Neural progenitor cell (in vitro differentiated cells): ENCODE data around the gene FZD4. TPM values are rescaled to one million over a fixed set of nuclear protein-coding genes. Genes with fewer than 3 reads are reported as not detected.
A peak's percentile ranks its signal among the peaks of the same experiment; 100 is the strongest.
"Not testable (repeated sequence)": the region's sequence is repeated elsewhere in the genome, so short reads cannot be mapped to it uniquely, and the experiment has no call there.

Experiments used
- DNase-seq: peaks from one replicate; pipeline ENCODE4 v3.0.0-alpha.2; 2016; ENCODE audit warnings: low spot score
- H2AFZ ChIP-seq: fragments of 200-600 bp; sonication (generic); replicated peaks from 2 replicates; pipeline ENCODE4 v1.6.1; 2016; ENCODE audit warnings: antibody characterized with exemption
- H3F3A ChIP-seq: fragments of 200-600 bp; sonication (generic); 2 replicates; pipeline ENCODE4 v1.6.1; 2016; ENCODE audit warnings: antibody characterized with exemption, low read depth
- H3K27ac ChIP-seq: fragments of 200-600 bp; sonication (generic); 2 replicates; pipeline ENCODE4 v1.5.1; 2016; ENCODE audit warnings: mild to moderate bottlenecking
- H3K27me3 ChIP-seq: fragments of 200-600 bp; sonication (generic); 2 replicates; pipeline ENCODE4 v1.6.1; 2016; ENCODE audit warnings: mild to moderate bottlenecking, moderate library complexity
- H3K36me3 ChIP-seq: fragments of 200-600 bp; sonication (generic); 2 replicates; pipeline ENCODE4 v1.5.1; 2016
- H3K4me1 ChIP-seq: fragments of 200-600 bp; sonication (generic); 2 replicates; pipeline ENCODE4 v1.6.1; 2016; ENCODE audit warnings: mixed run types
- H3K4me2 ChIP-seq: fragments of 200-600 bp; sonication (generic); 2 replicates; pipeline ENCODE4 v1.6.1; 2016
- H3K4me3 ChIP-seq: fragments of 200-600 bp; sonication (generic); 2 replicates; pipeline ENCODE4 v1.5.1; 2016
- H3K79me2 ChIP-seq: fragments of 200-600 bp; sonication (generic); 2 replicates; pipeline ENCODE4 v1.6.1; 2016; ENCODE audit warnings: low read depth
- H3K9ac ChIP-seq: fragments of 200-600 bp; sonication (generic); 2 replicates; pipeline ENCODE4 v1.6.1; 2016
- H3K9me3 ChIP-seq: fragments of 200-600 bp; sonication (generic); 2 replicates; pipeline ENCODE4 v1.5.1; 2016; ENCODE audit warnings: low read depth
- H4K20me1 ChIP-seq: fragments of 200-600 bp; sonication (generic); 2 replicates; pipeline ENCODE4 v1.6.1; 2016; ENCODE audit warnings: low read depth
- H3K27ac Mint-ChIP-seq: 3 replicates; pipeline ENCODE4 v1.8.0; 2021; ENCODE audit warnings: mixed read lengths
- H3K27me3 Mint-ChIP-seq: 2 replicates; pipeline ENCODE4 v1.8.0; 2022; ENCODE audit warnings: low read depth, mild to moderate bottlenecking, inconsistent platforms, moderate library complexity, mixed read lengths; ENCODE audit not compliant: insufficient read depth
- H3K36me3 Mint-ChIP-seq: 3 replicates; pipeline ENCODE4 v1.8.0; 2021; ENCODE audit warnings: mixed read lengths
- H3K4me1 Mint-ChIP-seq: 3 replicates; pipeline ENCODE4 v1.8.0; 2021; ENCODE audit warnings: mixed read lengths
- H3K4me3 Mint-ChIP-seq: 3 replicates; pipeline ENCODE4 v1.8.0; 2021; ENCODE audit warnings: mild to moderate bottlenecking, moderate library complexity, mixed read lengths
- H3K9me3 Mint-ChIP-seq: 3 replicates; pipeline ENCODE4 v1.8.0; 2020; ENCODE audit warnings: mixed read lengths
- EZH2 ChIP-seq: fragments of 200-600 bp; sonication (generic); IDR thresholded peaks from 2 replicates; pipeline ENCODE4 v1.6.1; 2017; ENCODE audit warnings: antibody characterized with exemption, mild to moderate bottlenecking, moderate library complexity
- EZH2phosphoT487 ChIP-seq: fragments of 200-600 bp; sonication (generic); IDR thresholded peaks from 2 replicates; pipeline ENCODE4 v1.6.1; 2017; ENCODE audit warnings: antibody characterized with exemption
- total RNA-seq: library from RNA; depleted of rRNA; stranded (reverse); fragments of >200 nt; gene quantifications from 2 replicates; pipeline ENCODE4 v1.2.3, GENCODE V29; 2015; ENCODE audit warnings: low replicate concordance
- TF ChIP-seq, protein P1 (sequence below): fragments of 200-600 bp; sonication (generic); IDR thresholded peaks from 2 replicates; pipeline ENCODE4 v1.5.1; 2017; ENCODE audit warnings: antibody characterized with exemption, mild to moderate bottlenecking

Gene FZD4
- total RNA-seq, 1 donor from 2014 or later, result 5.8 TPM

GRCh38 chr11:86977441-86978050 lies 22.4 kb upstream of the FZD4 start:
- Histone ChIP-seq H3F3A (no peaks in the 10 kb centered on the region), H3K4me3 (no peak overlapping the region), H3K4me2 (no peak overlapping the region), H4K20me1 (no peaks in the 10 kb centered on the region), H3K9ac (no peak overlapping the region), H3K27me3 (no peaks in the 10 kb centered on the region), H3K9me3 (no peaks in the 10 kb centered on the region), H3K4me1 (no peaks in the 10 kb centered on the region), H3K36me3 (no peaks in the 10 kb centered on the region), H3K79me2 (no peaks in the 10 kb centered on the region), H3K27ac (no peak overlapping the region), H2AFZ (no peak overlapping the region)
- Mint-ChIP-seq H3K4me1 (no peaks in the 10 kb centered on the region), H3K4me3 (no peak overlapping the region), H3K27ac (no peak overlapping the region), H3K9me3 (peaks cover 16% of the 10 kb centered on the region), H3K36me3 (peaks cover 2% of the 10 kb centered on the region), H3K27me3 (peaks cover 2% of the 10 kb centered on the region)
- no peak for DNase-seq
- no peak for TF ChIP-seq EZH2
- TF ChIP-seq, protein P1, sequence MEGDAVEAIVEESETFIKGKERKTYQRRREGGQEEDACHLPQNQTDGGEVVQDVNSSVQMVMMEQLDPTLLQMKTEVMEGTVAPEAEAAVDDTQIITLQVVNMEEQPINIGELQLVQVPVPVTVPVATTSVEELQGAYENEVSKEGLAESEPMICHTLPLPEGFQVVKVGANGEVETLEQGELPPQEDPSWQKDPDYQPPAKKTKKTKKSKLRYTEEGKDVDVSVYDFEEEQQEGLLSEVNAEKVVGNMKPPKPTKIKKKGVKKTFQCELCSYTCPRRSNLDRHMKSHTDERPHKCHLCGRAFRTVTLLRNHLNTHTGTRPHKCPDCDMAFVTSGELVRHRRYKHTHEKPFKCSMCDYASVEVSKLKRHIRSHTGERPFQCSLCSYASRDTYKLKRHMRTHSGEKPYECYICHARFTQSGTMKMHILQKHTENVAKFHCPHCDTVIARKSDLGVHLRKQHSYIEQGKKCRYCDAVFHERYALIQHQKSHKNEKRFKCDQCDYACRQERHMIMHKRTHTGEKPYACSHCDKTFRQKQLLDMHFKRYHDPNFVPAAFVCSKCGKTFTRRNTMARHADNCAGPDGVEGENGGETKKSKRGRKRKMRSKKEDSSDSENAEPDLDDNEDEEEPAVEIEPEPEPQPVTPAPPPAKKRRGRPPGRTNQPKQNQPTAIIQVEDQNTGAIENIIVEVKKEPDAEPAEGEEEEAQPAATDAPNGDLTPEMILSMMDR, result no peak
- no peak for TF ChIP-seq EZH2phosphoT487

GRCh38 chr11:86972734-86973133 lies 17.5 kb upstream of the FZD4 start:
- Histone ChIP-seq H3K36me3 (no peaks in the 10 kb centered on the region), H3K4me1 (peaks cover 8% of the 10 kb centered on the region), H3K4me3 (no peak overlapping the region), H3K79me2 (no peaks in the 10 kb centered on the region), H4K20me1 (no peaks in the 10 kb centered on the region), H3K4me2 (no peak overlapping the region), H3K27me3 (no peaks in the 10 kb centered on the region), H2AFZ (no peak overlapping the region), H3F3A (peaks cover 7% of the 10 kb centered on the region), H3K9ac (no peak overlapping the region), H3K27ac (no peak overlapping the region), H3K9me3 (no peaks in the 10 kb centered on the region)
- peaks cover 24% of the 10 kb centered on the region for H3K9me3 Mint-ChIP-seq
- peaks cover 5% of the 10 kb centered on the region for H3K27me3 Mint-ChIP-seq
- DNase-seq, result no peak
- no peaks in the 10 kb centered on the region for H3K4me1 Mint-ChIP-seq
- H3K27ac Mint-ChIP-seq, result no peak overlapping the region
- no peak overlapping the region for H3K4me3 Mint-ChIP-seq
- H3K36me3 Mint-ChIP-seq, result peaks cover 4% of the 10 kb centered on the region
- TF ChIP-seq EZH2 (no peak), EZH2phosphoT487 (no peak)
- TF ChIP-seq, protein P1, result no peak

DNA sequence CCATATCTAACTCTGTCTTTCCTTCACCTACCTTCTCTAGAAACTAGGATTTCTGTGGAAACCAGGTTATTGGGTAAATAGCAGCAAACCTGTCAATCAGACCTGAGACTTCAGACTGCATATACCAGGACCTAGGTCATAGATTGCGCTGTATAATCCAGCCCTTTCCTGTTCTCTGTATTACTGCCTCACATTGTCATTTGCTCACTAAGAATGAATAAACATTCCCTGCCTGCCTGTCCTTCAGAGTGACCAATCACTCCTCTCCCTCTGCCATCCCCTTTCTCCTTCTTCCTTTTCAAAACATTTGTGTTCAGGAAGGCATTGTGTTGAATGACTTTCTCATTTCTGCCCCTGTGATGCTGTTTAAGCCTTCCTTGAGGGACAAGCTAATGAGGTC lies 14.1 kb upstream of the FZD4 start:
- Mint-ChIP-seq H3K27ac (no peak overlapping the region), H3K27me3 (peaks cover 7% of the 10 kb centered on the region), H3K9me3 (peaks cover 33% of the 10 kb centered on the region), H3K4me1 (no peaks in the 10 kb centered on the region), H3K4me3 (no peak overlapping the region), H3K36me3 (peaks cover 9% of the 10 kb centered on the region)
- TF ChIP-seq EZH2 (no peak), EZH2phosphoT487 (no peak)
- TF ChIP-seq, protein P1, result no peak
- Histone ChIP-seq H3K4me2 (peak overlapping the region; percentile 11), H3K9me3 (peaks cover 3% of the 10 kb centered on the region), H3K27me3 (no peaks in the 10 kb centered on the region), H3K36me3 (no peaks in the 10 kb centered on the region), H3K27ac (no peak overlapping the region), H4K20me1 (no peaks in the 10 kb centered on the region), H3K79me2 (no peaks in the 10 kb centered on the region), H3F3A (peaks cover 7% of the 10 kb centered on the region), H3K4me3 (no peak overlapping the region), H3K4me1 (peaks cover 8% of the 10 kb centered on the region), H2AFZ (peak overlapping the region; percentile 61), H3K9ac (no peak overlapping the region)
- DNase-seq, result peak; percentile 7

DNA sequence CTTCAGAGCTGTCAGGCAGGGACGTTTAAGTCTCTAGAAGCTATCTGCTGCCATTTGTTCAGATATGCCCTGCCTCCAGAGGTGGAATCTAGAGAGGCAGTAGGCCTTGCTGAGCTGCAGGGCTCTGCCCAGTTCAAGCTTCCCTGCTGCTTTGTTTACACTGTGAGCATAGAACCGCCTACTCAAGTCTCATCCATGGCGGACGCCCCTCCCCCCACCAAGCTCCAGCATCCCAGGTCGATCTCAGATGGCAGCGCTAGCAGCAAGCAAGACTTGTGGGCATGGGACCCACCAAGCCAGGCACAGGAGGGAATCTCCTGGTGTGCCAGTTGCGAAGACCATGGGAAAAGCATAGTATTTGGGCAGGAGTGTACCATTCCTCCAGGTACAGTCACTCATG lies 12.4 kb upstream of the FZD4 start:
- H3K36me3 ChIP-seq, H3F3A ChIP-seq, H3K9me3 ChIP-seq, H3K4me3 ChIP-seq, H3K4me2 ChIP-seq, H3K4me1 Mint-ChIP-seq, DNase-seq, H3K79me2 ChIP-seq, H4K20me1 ChIP-seq, H3K4me1 ChIP-seq, H3K27me3 ChIP-seq, H3K27ac Mint-ChIP-seq, H3K4me3 Mint-ChIP-seq, H3K9ac ChIP-seq, H3K27ac ChIP-seq, H2AFZ ChIP-seq, H3K27me3 Mint-ChIP-seq: not testable (repeated sequence)
- Mint-ChIP-seq H3K36me3 (peaks cover 14% of the 10 kb centered on the region), H3K9me3 (peaks cover 30% of the 10 kb centered on the region)
